Transverse colon (tissue), 4 donors: ENCODE results near the gene XCR1. TPM values are rescaled to one million over a fixed set of nuclear protein-coding genes. Genes with fewer than 3 reads are reported as not detected.

Source experiments
- DNase-seq: peaks from one replicate; pipeline ENCODE4 v3.0.0-alpha.2; 2019
- H3K27ac ChIP-seq, 4 donors: fragments of 200-600 bp; sonication (generic); 2 replicates each; pipeline ENCODE4 v1.5.1; 2016 to 2018; ENCODE audit warnings: inconsistent platforms in 4 of 4
- H3K27me3 ChIP-seq: fragments of 200-600 bp; sonication (generic); 2 replicates; pipeline ENCODE4 v1.5.1; 2017; ENCODE audit warnings: inconsistent platforms
- H3K36me3 ChIP-seq, 4 donors: fragments of 200-600 bp; sonication (generic); 2 replicates each; pipeline ENCODE4 v1.5.1; 2017 to 2019; ENCODE audit warnings: inconsistent platforms in 4 of 4
- H3K4me1 ChIP-seq, 4 donors: fragments of 200-600 bp; sonication (generic); 2 replicates each; pipeline ENCODE4 v1.5.1; 2017 to 2020; ENCODE audit warnings: inconsistent platforms in 4 of 4
- H3K4me3 ChIP-seq, 4 donors: fragments of 200-600 bp; sonication (generic); 1 replicate in 1 of 4; 2 replicates in 3 of 4; pipeline versions ENCODE4 v1.5.1 to v1.6.1; 2017 to 2019; ENCODE audit warnings: inconsistent platforms in 4 of 4
- H3K9me3 ChIP-seq, 2 donors: fragments of 200-600 bp; sonication (generic); 2 replicates each; pipeline ENCODE4 v1.5.1; 2017 to 2019; ENCODE audit warnings: inconsistent platforms in 2 of 2
- EP300 ChIP-seq: sonication (generic); formaldehyde crosslinking; IDR thresholded peaks from one replicate; pipeline ENCODE4 v1.6.1; 2017; ENCODE audit warnings: antibody characterized with exemption, low read depth
- POLR2A ChIP-seq: fragments of 450-650 bp; IDR thresholded peaks from one replicate; pipeline ENCODE4 v1.6.1; 2016; ENCODE audit warnings: antibody characterized with exemption, mild to moderate bottlenecking, moderate library complexity
- POLR2AphosphoS5 ChIP-seq, 3 donors: sonication (generic); formaldehyde crosslinking; IDR thresholded peaks; one replicate each; pipeline ENCODE4 v1.6.1; 2016; ENCODE audit warnings: antibody characterized with exemption in 3 of 3
- WGBS, 2 donors: methylation state at CpG; one replicate each; pipeline ENCODE4 v1.1.5; 2018; ENCODE audit warnings: low coverage in 1 of 2; 5-methylcytosine and 5-hydroxymethylcytosine counted together
- in situ Hi-C, 4 donors: fragments of 200-750 bp; cut with MboI; loops; one replicate each; pipeline versions ENCODE4 v1.15.0 to v1.15.1; 2017; ENCODE audit warnings: low sequenced_read_pairs in 3 of 4, low pct_ligation_motif_present in 1 of 4, low pct_unique_long_range_greater_than_20kb in 1 of 4
- intact Hi-C: fragments of 100-400 bp; cut with DNase I; formaldehyde crosslinking; loops from one replicate; pipeline ENCODE4 v1.15.1; 2023; ENCODE audit warnings: low total_unique reads
- total RNA-seq, 4 donors: library from RNA; depleted of rRNA; stranded (reverse); fragments of >200 nt; gene quantifications; one replicate each; pipeline ENCODE4 v1.1.0, GENCODE V29; 2016
- TF ChIP-seq, protein P1 (sequence below), 5 experiments: fragments of 200-600 bp in 3 of 5; fragments of 450-650 bp in 2 of 5; sonication (generic) in 3 of 5; IDR thresholded peaks; 1 replicate in 2 of 5; 2 replicates in 3 of 5; pipeline ENCODE4 v1.5.1; 2016 to 2017; ENCODE audit warnings: antibody characterized with exemption in 5 of 5, inconsistent platforms in 3 of 5, mild to moderate bottlenecking in 2 of 5, moderate library complexity in 1 of 5

Gene XCR1
- total RNA-seq, 4 donors from 2014 or later = 0.14 to 0.32 TPM; not detected in 2

DNA sequence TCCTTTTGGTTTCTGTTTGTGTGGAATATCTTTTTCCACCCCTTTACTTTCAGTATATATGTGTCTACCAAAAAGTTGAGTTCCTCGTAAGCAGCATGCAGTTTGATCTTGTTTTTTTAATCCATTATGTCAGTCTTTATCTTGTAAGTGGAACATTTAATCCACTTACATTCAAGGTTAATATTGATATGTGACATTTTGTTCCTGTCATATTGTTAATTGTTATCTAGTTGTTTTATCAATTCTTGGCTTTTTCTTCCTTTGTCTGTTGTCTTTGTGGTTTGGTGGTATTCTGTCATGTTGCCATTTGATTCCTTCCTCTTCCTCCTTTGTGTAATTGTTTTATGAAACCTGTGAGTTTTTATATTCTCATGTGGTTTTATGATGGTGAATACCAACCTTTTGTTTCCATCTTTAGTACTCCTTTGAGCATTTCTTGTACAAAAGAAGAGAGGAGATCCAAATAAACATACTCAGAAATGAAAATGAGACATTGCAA lies 43.4 kb upstream of the XCR1 start:
- WGBS, 2 donors = 59 to 86% methylated on average over 1 of the region's 1 CpG
- Histone ChIP-seq H3K4me3 (no peak overlapping the region), H3K36me3 (no peaks in the 10 kb centered on the region), H3K4me1 (peaks cover 0 to under 1% (median 0%) of the 10 kb centered on the region in 4 donors), H3K27me3 (no peaks in the 10 kb centered on the region), H3K9me3 (no peaks in the 10 kb centered on the region), H3K27ac (no peak overlapping the region)
- in situ Hi-C loops (loop anchor here in 1 of 4 donors (10.0 kb wide), 1 partner anchor 316 kb away; no protein-coding TSS in a partner anchor), intact Hi-C loops (no loop called here)
- TF ChIP-seq, protein P1, sequence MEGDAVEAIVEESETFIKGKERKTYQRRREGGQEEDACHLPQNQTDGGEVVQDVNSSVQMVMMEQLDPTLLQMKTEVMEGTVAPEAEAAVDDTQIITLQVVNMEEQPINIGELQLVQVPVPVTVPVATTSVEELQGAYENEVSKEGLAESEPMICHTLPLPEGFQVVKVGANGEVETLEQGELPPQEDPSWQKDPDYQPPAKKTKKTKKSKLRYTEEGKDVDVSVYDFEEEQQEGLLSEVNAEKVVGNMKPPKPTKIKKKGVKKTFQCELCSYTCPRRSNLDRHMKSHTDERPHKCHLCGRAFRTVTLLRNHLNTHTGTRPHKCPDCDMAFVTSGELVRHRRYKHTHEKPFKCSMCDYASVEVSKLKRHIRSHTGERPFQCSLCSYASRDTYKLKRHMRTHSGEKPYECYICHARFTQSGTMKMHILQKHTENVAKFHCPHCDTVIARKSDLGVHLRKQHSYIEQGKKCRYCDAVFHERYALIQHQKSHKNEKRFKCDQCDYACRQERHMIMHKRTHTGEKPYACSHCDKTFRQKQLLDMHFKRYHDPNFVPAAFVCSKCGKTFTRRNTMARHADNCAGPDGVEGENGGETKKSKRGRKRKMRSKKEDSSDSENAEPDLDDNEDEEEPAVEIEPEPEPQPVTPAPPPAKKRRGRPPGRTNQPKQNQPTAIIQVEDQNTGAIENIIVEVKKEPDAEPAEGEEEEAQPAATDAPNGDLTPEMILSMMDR (IDR thresholded peaks at IDR 0.05) = no peak
- TF ChIP-seq EP300 (no peak), POLR2AphosphoS5 (IDR thresholded peaks at IDR 0.05) (no peak), POLR2A (no peak)
- no peak for DNase-seq

DNA sequence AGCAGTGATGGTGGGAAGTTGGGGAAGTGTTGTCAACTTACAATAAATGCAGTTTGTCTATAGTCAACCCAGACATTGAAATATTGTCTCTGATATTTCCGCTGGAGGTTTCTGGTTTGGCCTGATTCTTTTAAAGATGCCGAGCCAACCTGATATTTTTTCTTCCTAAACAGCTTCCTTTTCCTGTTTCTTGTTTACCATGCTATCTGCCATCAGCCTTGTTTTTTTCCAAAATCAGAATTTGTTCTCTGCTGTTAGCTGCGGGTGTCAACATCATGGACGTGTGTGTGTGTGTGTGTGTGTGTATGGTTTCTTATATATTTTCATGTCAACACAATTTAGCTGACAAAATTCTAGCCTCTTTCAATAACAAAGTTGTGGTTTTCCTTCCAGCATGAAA lies 41.2 kb upstream of the XCR1 start:
- no peak overlapping the region for H3K27ac ChIP-seq
- intact Hi-C loops (no loop called here), in situ Hi-C loops (no loop called here)
- H3K4me1 ChIP-seq = peaks cover 0 to 7% (median 3%) of the 10 kb centered on the region in 4 donors
- H3K4me3 ChIP-seq = no peak overlapping the region
- H3K36me3 ChIP-seq = no peaks in the 10 kb centered on the region
- H3K9me3 ChIP-seq = no peaks in the 10 kb centered on the region
- 66 to 67% methylated on average over 2 to 4 of the region's 4 CpGs for WGBS, 2 donors
- DNase-seq = no peak
- TF ChIP-seq, protein P1 (IDR thresholded peaks at IDR 0.05) = no peak
- no peak for TF ChIP-seq EP300
- no peak for TF ChIP-seq POLR2A
- no peak for TF ChIP-seq POLR2AphosphoS5 (IDR thresholded peaks at IDR 0.05)
- H3K27me3 ChIP-seq = no peaks in the 10 kb centered on the region

DNA sequence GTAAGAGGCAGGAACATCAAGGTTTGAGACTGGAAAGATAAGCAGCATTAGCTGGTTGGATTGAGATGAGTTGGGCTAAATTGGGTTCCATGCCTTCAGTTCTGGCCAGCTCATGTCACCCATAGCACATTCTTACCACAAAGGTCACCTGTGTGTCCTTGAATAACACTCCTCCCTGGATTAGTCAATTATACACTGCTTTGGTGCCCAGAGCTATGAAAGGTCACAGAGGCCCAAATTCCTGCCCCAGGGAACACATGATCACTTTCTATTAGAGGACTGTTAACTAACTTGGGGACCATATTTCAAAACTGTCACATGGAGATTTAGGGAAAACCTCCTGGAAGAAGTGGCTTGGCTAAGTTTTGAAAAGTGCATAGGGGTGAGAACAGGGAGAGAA lies 40.1 kb upstream of the XCR1 start:
- Histone ChIP-seq H3K27me3 (no peaks in the 10 kb centered on the region), H3K36me3 (no peaks in the 10 kb centered on the region), H3K27ac (peak overlapping the region in 2 of 4 donors; percentile 5 to 28), H3K4me3 (no peak overlapping the region), H3K9me3 (no peaks in the 10 kb centered on the region), H3K4me1 (peaks cover 0 to 7% (median 3%) of the 10 kb centered on the region in 4 donors)
- TF ChIP-seq EP300 (no peak), POLR2A (no peak), POLR2AphosphoS5 (IDR thresholded peaks at IDR 0.05) (no peak)
- TF ChIP-seq, protein P1 (IDR thresholded peaks at IDR 0.05) = no peak
- no peak for DNase-seq
- in situ Hi-C loops = no loop called here
- intact Hi-C loops = no loop called here

DNA sequence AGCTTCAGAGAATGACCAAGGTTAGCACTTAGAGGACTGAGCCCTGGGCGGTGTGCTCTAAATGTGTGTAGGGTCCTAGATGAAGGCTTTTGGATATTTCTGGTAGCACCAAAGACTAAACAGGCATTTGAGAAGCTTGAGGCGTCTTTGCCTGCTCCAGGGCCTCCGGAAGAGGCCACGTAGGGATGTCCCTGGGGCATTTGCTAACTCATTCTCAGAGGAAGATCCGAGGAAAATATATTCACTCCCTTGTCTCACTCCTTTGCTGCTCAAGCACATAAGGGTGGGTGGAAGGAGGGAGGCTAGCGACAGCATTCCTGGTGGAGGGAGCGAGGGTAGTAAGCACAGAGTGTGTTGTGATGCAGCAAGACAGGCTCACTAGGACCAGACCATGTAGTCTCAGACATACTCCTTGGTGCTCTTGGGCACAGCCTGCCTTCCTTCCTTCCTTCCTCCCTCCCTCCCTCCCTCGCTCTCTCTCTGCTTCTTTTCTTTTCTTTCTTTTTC lies 38.5 kb upstream of the XCR1 start:
- Histone ChIP-seq H3K9me3 (no peaks in the 10 kb centered on the region), H3K27ac (no peak overlapping the region), H3K4me1 (peaks cover 0 to 7% (median 3%) of the 10 kb centered on the region in 4 donors), H3K4me3 (no peak overlapping the region), H3K27me3 (no peaks in the 10 kb centered on the region), H3K36me3 (no peaks in the 10 kb centered on the region)
- TF ChIP-seq, protein P1 (IDR thresholded peaks at IDR 0.05) = no peak
- TF ChIP-seq POLR2A = no peak
- intact Hi-C loops = no loop called here
- no peak for DNase-seq
- WGBS, 2 donors = 92% methylated on average over 8 of the region's 8 CpGs; no CpG with 5 or more reads in 1 of the 2 donors
- in situ Hi-C loops = no loop called here
